Fibroblast of lung (primary cell): ENCODE measurements around the gene TMED7. TPM values are rescaled to one million over a fixed set of nuclear protein-coding genes. Genes with fewer than 3 reads are reported as not detected.
A peak's percentile ranks its signal among the peaks of the same experiment; 100 is the strongest.

Source experiments
- DNase-seq, 2 donors: peaks; one replicate each; pipeline versions ENCODE4 v3.0.0 to v3.0.0-alpha.2; 2010; ENCODE audit warnings: low read depth in 2 of 2
- H2AFZ ChIP-seq: 2 replicates; pipeline ENCODE4 v1.5.1; 2012; ENCODE audit warnings: low read length, control low read depth, inconsistent platforms
- H3K27ac ChIP-seq: 2 replicates; pipeline ENCODE4 v1.5.1; 2011; ENCODE audit warnings: low read length, control low read depth; ENCODE audit not compliant: insufficient read depth
- H3K27me3 ChIP-seq: 2 replicates; pipeline ENCODE4 v1.5.1; 2011; ENCODE audit warnings: mild to moderate bottlenecking, low read length; ENCODE audit not compliant: control insufficient read depth, insufficient read depth
- H3K36me3 ChIP-seq: 2 replicates; pipeline ENCODE4 v1.5.1; 2011; ENCODE audit warnings: low read length; ENCODE audit not compliant: control insufficient read depth, insufficient read depth
- H3K4me1 ChIP-seq: 2 replicates; pipeline ENCODE4 v1.5.1; 2011; ENCODE audit warnings: low read length; ENCODE audit not compliant: control insufficient read depth, insufficient read depth; ENCODE audit errors: extremely low read depth
- H3K4me2 ChIP-seq: 2 replicates; pipeline ENCODE4 v1.5.1; 2011; ENCODE audit warnings: low read length, control low read depth; ENCODE audit not compliant: insufficient read depth; ENCODE audit errors: extremely low read depth
- H3K4me3 ChIP-seq, 4 experiments: fragments of 200-600 bp in 1 of 4; sonication (generic) in 1 of 4; replicated peaks in 1 of 4; 2 replicates each; pipeline ENCODE4 v1.5.1; 2011 to 2016; ENCODE audit warnings: low read length in 4 of 4, low read depth in 3 of 4, mild to moderate bottlenecking in 3 of 4, control low read depth in 2 of 4, inconsistent platforms in 1 of 4, mixed read lengths in 1 of 4; ENCODE audit not compliant: insufficient read depth in 1 of 4; ENCODE audit errors: control extremely low read depth in 1 of 4
- H3K79me2 ChIP-seq: 2 replicates; pipeline ENCODE4 v1.5.1; 2012; ENCODE audit warnings: mild to moderate bottlenecking, low read length, inconsistent platforms; ENCODE audit not compliant: control insufficient read depth, insufficient read depth
- H3K9ac ChIP-seq: 2 replicates; pipeline ENCODE4 v1.5.1; 2011; ENCODE audit warnings: mild to moderate bottlenecking, low read length, control low read depth; ENCODE audit not compliant: insufficient read depth
- H3K9me3 ChIP-seq: 2 replicates; pipeline ENCODE4 v1.5.1; 2012; ENCODE audit warnings: low read depth, low read length; ENCODE audit not compliant: control insufficient read depth, insufficient read depth
- H4K20me1 ChIP-seq: 2 replicates; pipeline ENCODE4 v1.5.1; 2011; ENCODE audit warnings: low read length; ENCODE audit not compliant: control insufficient read depth, insufficient read depth; ENCODE audit errors: extremely low read depth
- EZH2 ChIP-seq: IDR thresholded peaks from 2 replicates; pipeline ENCODE4 v1.5.1; 2012; ENCODE audit warnings: low read length, control low read depth, mild to moderate bottlenecking; ENCODE audit errors: missing control alignments
- polyA plus RNA-seq, 2 donors: library from polyadenylated mRNA; depleted of rRNA in 1 of 2; stranded (reverse) in 1 of 2; unstranded in 1 of 2; fragments of >200 nt; gene quantifications; 2 replicates each; pipeline ENCODE4 v1.2.1, GENCODE V29; 2011 to 2012; ENCODE audit warnings: missing spikeins in 1 of 2
- total RNA-seq: library from RNA; depleted of rRNA; stranded (reverse); fragments of >200 nt; gene quantifications from 2 replicates; pipeline ENCODE4 v1.2.1, GENCODE V29; 2014
- TF ChIP-seq, protein P1 (sequence below), 2 donors: IDR thresholded peaks in 1 of 2; conservative IDR thresholded peaks in 1 of 2; 1 replicate in 1 of 2; 2 replicates in 1 of 2; pipeline ENCODE4 v1.5.1; 2011 to 2012; ENCODE audit warnings: low read length in 2 of 2, control low read depth in 1 of 2, inconsistent platforms in 1 of 2, low read depth in 1 of 2, mild to moderate bottlenecking in 1 of 2

Gene TMED7
- total and polyA plus RNA-seq, 2 donors (not counting 1 experiment from before 2014, with no cell fraction given): 104 to 154 TPM

DNA sequence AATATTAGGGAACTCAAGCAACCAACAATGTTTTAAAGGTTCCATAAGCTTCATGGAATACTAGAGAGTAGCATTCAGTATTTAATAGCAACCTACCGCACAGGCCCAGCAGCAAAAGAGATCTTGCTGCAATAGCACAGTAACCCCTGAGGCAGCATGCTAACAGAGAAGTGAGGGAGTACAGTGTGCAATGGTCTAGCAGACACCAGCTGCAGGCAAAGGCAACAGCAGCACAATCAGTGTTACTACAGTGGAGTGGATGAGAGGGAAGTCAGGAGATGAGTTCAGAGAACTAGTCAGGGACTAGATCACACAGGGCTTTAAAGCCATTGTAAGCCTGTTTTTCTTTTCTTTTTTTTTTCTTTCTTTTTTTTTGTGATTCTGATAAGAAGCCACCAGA lies 26.3 kb downstream of the TMED7 start:
- Histone ChIP-seq H3K79me2 (peaks cover 72% of the 10 kb centered on the region), H3K36me3 (no peaks in the 10 kb centered on the region), H2AFZ (no peak overlapping the region), H3K27ac (no peak overlapping the region), H4K20me1 (no peaks in the 10 kb centered on the region), H3K4me3 (peak overlapping the region in 3 of 4 experiments; percentile 2 to 98 (median 83)), H3K4me1 (peaks cover 7% of the 10 kb centered on the region), H3K27me3 (no peaks in the 10 kb centered on the region), H3K9me3 (no peaks in the 10 kb centered on the region), H3K4me2 (peak overlapping the region; percentile 91), H3K9ac (no peak overlapping the region)
- peak; percentile 32 to 78 for DNase-seq
- no peak for TF ChIP-seq EZH2
- TF ChIP-seq, protein P1, sequence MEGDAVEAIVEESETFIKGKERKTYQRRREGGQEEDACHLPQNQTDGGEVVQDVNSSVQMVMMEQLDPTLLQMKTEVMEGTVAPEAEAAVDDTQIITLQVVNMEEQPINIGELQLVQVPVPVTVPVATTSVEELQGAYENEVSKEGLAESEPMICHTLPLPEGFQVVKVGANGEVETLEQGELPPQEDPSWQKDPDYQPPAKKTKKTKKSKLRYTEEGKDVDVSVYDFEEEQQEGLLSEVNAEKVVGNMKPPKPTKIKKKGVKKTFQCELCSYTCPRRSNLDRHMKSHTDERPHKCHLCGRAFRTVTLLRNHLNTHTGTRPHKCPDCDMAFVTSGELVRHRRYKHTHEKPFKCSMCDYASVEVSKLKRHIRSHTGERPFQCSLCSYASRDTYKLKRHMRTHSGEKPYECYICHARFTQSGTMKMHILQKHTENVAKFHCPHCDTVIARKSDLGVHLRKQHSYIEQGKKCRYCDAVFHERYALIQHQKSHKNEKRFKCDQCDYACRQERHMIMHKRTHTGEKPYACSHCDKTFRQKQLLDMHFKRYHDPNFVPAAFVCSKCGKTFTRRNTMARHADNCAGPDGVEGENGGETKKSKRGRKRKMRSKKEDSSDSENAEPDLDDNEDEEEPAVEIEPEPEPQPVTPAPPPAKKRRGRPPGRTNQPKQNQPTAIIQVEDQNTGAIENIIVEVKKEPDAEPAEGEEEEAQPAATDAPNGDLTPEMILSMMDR (conservative IDR thresholded peaks at IDR 0.05 in 1 of 2, IDR thresholded peaks at IDR 0.05 in 1 of 2; ENCODE audit: low read depth in 1 of 2, low read length in 2 of 2): no peak

- no peak overlapping the region for H3K4me2 ChIP-seq
- no peak overlapping the region for H3K9ac ChIP-seq
- TF ChIP-seq, protein P1 (conservative IDR thresholded peaks at IDR 0.05 in 1 of 2, IDR thresholded peaks at IDR 0.05 in 1 of 2; ENCODE audit: low read depth in 1 of 2, low read length in 2 of 2): no peak
- no peak for TF ChIP-seq EZH2
- H3K79me2 ChIP-seq: peaks cover 75% of the 10 kb centered on the region
- H3K9me3 ChIP-seq: no peaks in the 10 kb centered on the region
- peak; percentile 40 to 42 for DNase-seq
- H4K20me1 ChIP-seq: no peaks in the 10 kb centered on the region
- no peak overlapping the region for H3K4me3 ChIP-seq
- no peak overlapping the region for H2AFZ ChIP-seq
- no peak overlapping the region for H3K27ac ChIP-seq
- no peaks in the 10 kb centered on the region for H3K27me3 ChIP-seq
- H3K4me1 ChIP-seq: peaks cover 2% of the 10 kb centered on the region
- H3K36me3 ChIP-seq: no peaks in the 10 kb centered on the region
Observed at GRCh38 chr5:115594128-115595047, 31.4 kb downstream of the TMED7 start.

DNA sequence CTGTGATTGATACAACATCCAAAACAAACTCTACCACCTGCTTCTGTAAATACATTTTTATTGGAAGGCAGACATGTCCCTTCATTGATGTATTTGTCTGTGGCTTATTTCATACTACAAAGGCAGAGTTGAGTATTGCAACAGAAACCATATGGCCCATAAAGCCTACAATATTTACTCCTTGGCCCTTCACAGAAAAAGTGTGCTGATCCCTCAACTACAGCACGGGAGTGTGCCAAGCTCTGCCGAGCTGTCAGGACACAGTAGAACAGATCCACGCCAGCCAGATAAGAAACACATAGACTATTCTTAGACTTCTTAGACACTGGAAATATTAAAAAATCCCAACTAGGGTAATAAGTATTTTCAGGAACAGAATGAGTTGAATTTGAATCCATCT lies 36.8 kb downstream of the TMED7 start:
- Histone ChIP-seq H3K4me3 (no peak overlapping the region), H3K4me1 (no peaks in the 10 kb centered on the region), H3K9ac (no peak overlapping the region), H3K27ac (no peak overlapping the region), H2AFZ (no peak overlapping the region), H3K27me3 (no peaks in the 10 kb centered on the region), H4K20me1 (no peaks in the 10 kb centered on the region), H3K79me2 (peaks cover 52% of the 10 kb centered on the region), H3K9me3 (no peaks in the 10 kb centered on the region), H3K36me3 (no peaks in the 10 kb centered on the region), H3K4me2 (no peak overlapping the region)
- TF ChIP-seq EZH2: no peak
- TF ChIP-seq, protein P1 (conservative IDR thresholded peaks at IDR 0.05 in 1 of 2, IDR thresholded peaks at IDR 0.05 in 1 of 2; ENCODE audit: low read depth in 1 of 2, low read length in 2 of 2): no peak
- DNase-seq: no peak
